Transverse colon (tissue), 4 donors: ENCODE data around the gene IMMP2L. TPM values are rescaled to one million over a fixed set of nuclear protein-coding genes. Genes with fewer than 3 reads are reported as not detected.
"Not testable (repeated sequence)": the region's sequence is repeated elsewhere in the genome, so short reads cannot be mapped to it uniquely, and the experiment has no call there.

Source experiments
- DNase-seq: peaks from one replicate; pipeline ENCODE4 v3.0.0-alpha.2; 2019
- H3K27ac ChIP-seq, 4 donors: fragments of 200-600 bp; sonication (generic); 2 replicates each; pipeline ENCODE4 v1.5.1; 2016 to 2018; ENCODE audit warnings: inconsistent platforms in 4 of 4
- H3K27me3 ChIP-seq: fragments of 200-600 bp; sonication (generic); 2 replicates; pipeline ENCODE4 v1.5.1; 2017; ENCODE audit warnings: inconsistent platforms
- H3K36me3 ChIP-seq, 4 donors: fragments of 200-600 bp; sonication (generic); 2 replicates each; pipeline ENCODE4 v1.5.1; 2017 to 2019; ENCODE audit warnings: inconsistent platforms in 4 of 4
- H3K4me1 ChIP-seq, 4 donors: fragments of 200-600 bp; sonication (generic); 2 replicates each; pipeline ENCODE4 v1.5.1; 2017 to 2020; ENCODE audit warnings: inconsistent platforms in 4 of 4
- H3K4me3 ChIP-seq, 4 donors: fragments of 200-600 bp; sonication (generic); 1 replicate in 1 of 4; 2 replicates in 3 of 4; pipeline versions ENCODE4 v1.5.1 to v1.6.1; 2017 to 2019; ENCODE audit warnings: inconsistent platforms in 4 of 4
- H3K9me3 ChIP-seq, 2 donors: fragments of 200-600 bp; sonication (generic); 2 replicates each; pipeline ENCODE4 v1.5.1; 2017 to 2019; ENCODE audit warnings: inconsistent platforms in 2 of 2
- EP300 ChIP-seq: sonication (generic); formaldehyde crosslinking; IDR thresholded peaks from one replicate; pipeline ENCODE4 v1.6.1; 2017; ENCODE audit warnings: antibody characterized with exemption, low read depth
- POLR2A ChIP-seq: fragments of 450-650 bp; IDR thresholded peaks from one replicate; pipeline ENCODE4 v1.6.1; 2016; ENCODE audit warnings: antibody characterized with exemption, mild to moderate bottlenecking, moderate library complexity
- POLR2AphosphoS5 ChIP-seq, 3 donors: sonication (generic); formaldehyde crosslinking; IDR thresholded peaks; one replicate each; pipeline ENCODE4 v1.6.1; 2016; ENCODE audit warnings: antibody characterized with exemption in 3 of 3
- WGBS, 2 donors: methylation state at CpG; one replicate each; pipeline ENCODE4 v1.1.5; 2018; ENCODE audit warnings: low coverage in 1 of 2; 5-methylcytosine and 5-hydroxymethylcytosine counted together
- in situ Hi-C, 4 donors: fragments of 200-750 bp; cut with MboI; loops; one replicate each; pipeline versions ENCODE4 v1.15.0 to v1.15.1; 2017; ENCODE audit warnings: low sequenced_read_pairs in 3 of 4, low pct_ligation_motif_present in 1 of 4, low pct_unique_long_range_greater_than_20kb in 1 of 4
- intact Hi-C: fragments of 100-400 bp; cut with DNase I; formaldehyde crosslinking; loops from one replicate; pipeline ENCODE4 v1.15.1; 2023; ENCODE audit warnings: low total_unique reads
- total RNA-seq, 4 donors: library from RNA; depleted of rRNA; stranded (reverse); fragments of >200 nt; gene quantifications; one replicate each; pipeline ENCODE4 v1.1.0, GENCODE V29; 2016
- TF ChIP-seq, protein P1 (sequence below), 5 experiments: fragments of 200-600 bp in 3 of 5; fragments of 450-650 bp in 2 of 5; sonication (generic) in 3 of 5; IDR thresholded peaks; 1 replicate in 2 of 5; 2 replicates in 3 of 5; pipeline ENCODE4 v1.5.1; 2016 to 2017; ENCODE audit warnings: antibody characterized with exemption in 5 of 5, inconsistent platforms in 3 of 5, mild to moderate bottlenecking in 2 of 5, moderate library complexity in 1 of 5

The IMMP2L gene
- total RNA-seq, 4 donors from 2014 or later = 8.6 to 69.6 (median 10.9) TPM

- DNase-seq = no peak
- H3K9me3 ChIP-seq = no peaks in the 10 kb centered on the region
- H3K4me3 ChIP-seq = no peak overlapping the region
- in situ Hi-C loops (no loop called here), intact Hi-C loops (no loop called here)
- TF ChIP-seq POLR2AphosphoS5 (IDR thresholded peaks at IDR 0.05) (no peak), POLR2A (no peak), EP300 (no peak)
- TF ChIP-seq, protein P1, sequence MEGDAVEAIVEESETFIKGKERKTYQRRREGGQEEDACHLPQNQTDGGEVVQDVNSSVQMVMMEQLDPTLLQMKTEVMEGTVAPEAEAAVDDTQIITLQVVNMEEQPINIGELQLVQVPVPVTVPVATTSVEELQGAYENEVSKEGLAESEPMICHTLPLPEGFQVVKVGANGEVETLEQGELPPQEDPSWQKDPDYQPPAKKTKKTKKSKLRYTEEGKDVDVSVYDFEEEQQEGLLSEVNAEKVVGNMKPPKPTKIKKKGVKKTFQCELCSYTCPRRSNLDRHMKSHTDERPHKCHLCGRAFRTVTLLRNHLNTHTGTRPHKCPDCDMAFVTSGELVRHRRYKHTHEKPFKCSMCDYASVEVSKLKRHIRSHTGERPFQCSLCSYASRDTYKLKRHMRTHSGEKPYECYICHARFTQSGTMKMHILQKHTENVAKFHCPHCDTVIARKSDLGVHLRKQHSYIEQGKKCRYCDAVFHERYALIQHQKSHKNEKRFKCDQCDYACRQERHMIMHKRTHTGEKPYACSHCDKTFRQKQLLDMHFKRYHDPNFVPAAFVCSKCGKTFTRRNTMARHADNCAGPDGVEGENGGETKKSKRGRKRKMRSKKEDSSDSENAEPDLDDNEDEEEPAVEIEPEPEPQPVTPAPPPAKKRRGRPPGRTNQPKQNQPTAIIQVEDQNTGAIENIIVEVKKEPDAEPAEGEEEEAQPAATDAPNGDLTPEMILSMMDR (IDR thresholded peaks at IDR 0.05) = no peak
- 85% methylated on average over 3 of the region's 3 CpGs for WGBS, 2 donors
- no peaks in the 10 kb centered on the region for H3K36me3 ChIP-seq
- H3K27ac ChIP-seq = no peak overlapping the region
- no peaks in the 10 kb centered on the region for H3K4me1 ChIP-seq
- no peaks in the 10 kb centered on the region for H3K27me3 ChIP-seq
These were observed 300.8 kb downstream of the IMMP2L start for GRCh38 chr7:111261496-111261895.

DNA sequence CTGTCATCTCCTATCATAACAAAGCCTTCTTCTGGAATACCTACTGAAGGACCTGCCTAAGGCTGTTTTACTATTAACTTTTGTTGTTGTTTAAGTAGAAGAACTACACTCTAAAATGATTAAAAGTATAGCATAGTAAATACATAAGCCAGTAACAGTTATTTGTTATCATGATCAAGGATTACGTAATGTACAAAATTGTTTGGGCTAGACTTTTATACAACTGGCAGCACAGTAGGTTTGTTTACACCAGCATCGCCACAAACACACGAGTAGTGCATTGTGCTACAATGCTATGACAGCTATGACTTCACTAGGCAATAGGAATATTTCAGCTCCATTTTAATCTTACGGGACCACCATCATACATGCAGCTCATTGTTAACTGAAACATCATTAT, 302.3 kb downstream of the IMMP2L start:
- Histone ChIP-seq H3K4me3 (no peak overlapping the region), H3K36me3 (no peaks in the 10 kb centered on the region), H3K27me3 (no peaks in the 10 kb centered on the region), H3K27ac (no peak overlapping the region), H3K4me1 (no peaks in the 10 kb centered on the region), H3K9me3 (no peaks in the 10 kb centered on the region)
- TF ChIP-seq POLR2A = no peak
- TF ChIP-seq EP300 = no peak
- no peak for TF ChIP-seq POLR2AphosphoS5 (IDR thresholded peaks at IDR 0.05)
- TF ChIP-seq, protein P1 (IDR thresholded peaks at IDR 0.05) = no peak
- in situ Hi-C loops = no loop called here
- intact Hi-C loops = no loop called here
- 90 to 94% methylated on average over 3 to 4 of the region's 4 CpGs for WGBS, 2 donors
- DNase-seq = no peak

DNA sequence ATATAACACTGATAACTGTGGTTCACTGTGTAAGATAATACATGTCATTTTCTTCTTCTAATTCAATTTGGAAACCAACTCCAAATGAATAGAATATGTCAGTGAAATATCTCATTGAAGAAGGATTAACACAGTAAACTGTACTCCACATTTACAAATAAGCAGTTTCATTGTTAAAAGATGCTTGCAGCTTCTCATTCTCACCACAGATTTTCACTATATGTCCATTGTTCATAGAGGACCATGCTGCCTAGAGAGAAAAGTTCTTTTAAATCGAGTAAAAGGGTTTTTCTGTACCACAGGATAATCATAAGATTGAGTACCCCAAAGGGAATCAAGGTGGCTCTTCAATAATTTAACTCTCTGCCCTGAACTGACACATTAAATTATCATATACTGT, 305.9 kb downstream of the IMMP2L start:
- TF ChIP-seq POLR2A (no peak), EP300 (no peak)
- in situ Hi-C loops (no loop called here), intact Hi-C loops (no loop called here)
- no peak overlapping the region for H3K4me3 ChIP-seq
- no peaks in the 10 kb centered on the region for H3K4me1 ChIP-seq
- H3K9me3 ChIP-seq = no peaks in the 10 kb centered on the region
- H3K27me3 ChIP-seq = no peaks in the 10 kb centered on the region
- 73 to 92% methylated on average over 1 of the region's 1 CpG for whole genome bisulfite sequencing, 2 donors
- no peak overlapping the region for H3K27ac ChIP-seq
- DNase-seq = no peak
- no peaks in the 10 kb centered on the region for H3K36me3 ChIP-seq

GRCh38 chr7:111255576-111255975, 306.7 kb downstream of the IMMP2L start:
- no peak for DNase-seq
- in situ Hi-C loops = no loop called here

GRCh38 chr7:111251365-111251764, 310.9 kb downstream of the IMMP2L start:
- H3K27ac ChIP-seq, H3K36me3 ChIP-seq, H3K4me3 ChIP-seq, in situ Hi-C loops, intact Hi-C loops, DNase-seq, H3K9me3 ChIP-seq, H3K4me1 ChIP-seq, H3K27me3 ChIP-seq: not testable (repeated sequence)
- 79 to 81% methylated on average over 3 of the region's 3 CpGs for WGBS, 2 donors

More at GRCh38 chr7:111255576-111255975, 306.7 kb downstream of the IMMP2L start:
- Histone ChIP-seq H3K9me3 (no peaks in the 10 kb centered on the region), H3K4me3 (no peak overlapping the region), H3K4me1 (no peaks in the 10 kb centered on the region), H3K36me3 (no peaks in the 10 kb centered on the region), H3K27ac (no peak overlapping the region), H3K27me3 (no peaks in the 10 kb centered on the region)
- TF ChIP-seq, protein P1 (IDR thresholded peaks at IDR 0.05) = no peak
- TF ChIP-seq POLR2A (no peak), POLR2AphosphoS5 (IDR thresholded peaks at IDR 0.05) (no peak)
- intact Hi-C loops = no loop called here

DNA sequence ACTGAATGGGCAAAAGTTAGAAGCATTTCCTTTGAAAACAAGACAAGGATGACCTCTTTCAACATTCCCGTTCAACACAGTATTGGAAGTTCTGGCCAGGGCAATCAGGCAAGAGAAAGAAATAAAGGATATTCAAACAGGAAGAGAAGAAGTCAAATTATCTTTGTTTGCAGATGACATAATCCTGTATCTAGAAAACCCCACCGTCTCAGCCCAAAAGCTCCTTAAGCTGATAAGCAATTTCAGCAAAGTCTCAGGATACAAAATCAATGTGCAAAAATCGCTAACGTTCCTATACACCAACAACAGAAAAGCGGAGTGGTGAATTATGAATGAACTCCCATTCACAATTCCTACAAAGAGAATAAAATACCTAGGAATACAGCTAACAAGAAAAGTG, 312.5 kb downstream of the IMMP2L start:
- intact Hi-C loops, in situ Hi-C loops, H3K9me3 ChIP-seq, H3K27ac ChIP-seq, DNase-seq, H3K27me3 ChIP-seq, H3K4me3 ChIP-seq, H3K36me3 ChIP-seq, H3K4me1 ChIP-seq: not testable (repeated sequence)
- 80 to 96% methylated on average over 2 to 5 of the region's 5 CpGs for WGBS, 2 donors
